Muscle layer of duodenum (tissue), 2 donors: ENCODE data around the gene JAKMIP1.

Experiments
- H3K27ac ChIP-seq: one replicate; pipeline ENCODE4 v1.7.0; 2013; ENCODE audit warnings: mild to moderate bottlenecking, low read length
- H3K27me3 ChIP-seq: one replicate; pipeline ENCODE4 v1.7.0; 2013; ENCODE audit warnings: low read depth, mild to moderate bottlenecking, control low read depth, low read length
- H3K36me3 ChIP-seq, 2 donors: one replicate each; pipeline ENCODE4 v1.7.0; 2013; ENCODE audit warnings: low read length in 2 of 2, control low read depth in 1 of 2, mild to moderate bottlenecking in 1 of 2; ENCODE audit not compliant: insufficient read depth in 2 of 2, control insufficient read depth in 1 of 2
- H3K4me1 ChIP-seq, 2 donors: one replicate each; pipeline ENCODE4 v1.7.0; 2013; ENCODE audit warnings: low read length in 2 of 2, mild to moderate bottlenecking in 2 of 2, control low read depth in 1 of 2, moderate library complexity in 1 of 2; ENCODE audit not compliant: insufficient read depth in 2 of 2, control insufficient read depth in 1 of 2
- H3K4me3 ChIP-seq, 2 donors: one replicate each; pipeline ENCODE4 v1.7.0; 2013; ENCODE audit warnings: low read length in 2 of 2, low read depth in 1 of 2, mild to moderate bottlenecking in 1 of 2
- H3K9me3 ChIP-seq, 2 donors: one replicate each; pipeline ENCODE4 v1.7.0; 2013; ENCODE audit warnings: low read length in 2 of 2, control low read depth in 1 of 2, mild to moderate bottlenecking in 1 of 2; ENCODE audit not compliant: control insufficient read depth in 1 of 2
- donor health status: healthy.

JAKMIP1 gene

DNA sequence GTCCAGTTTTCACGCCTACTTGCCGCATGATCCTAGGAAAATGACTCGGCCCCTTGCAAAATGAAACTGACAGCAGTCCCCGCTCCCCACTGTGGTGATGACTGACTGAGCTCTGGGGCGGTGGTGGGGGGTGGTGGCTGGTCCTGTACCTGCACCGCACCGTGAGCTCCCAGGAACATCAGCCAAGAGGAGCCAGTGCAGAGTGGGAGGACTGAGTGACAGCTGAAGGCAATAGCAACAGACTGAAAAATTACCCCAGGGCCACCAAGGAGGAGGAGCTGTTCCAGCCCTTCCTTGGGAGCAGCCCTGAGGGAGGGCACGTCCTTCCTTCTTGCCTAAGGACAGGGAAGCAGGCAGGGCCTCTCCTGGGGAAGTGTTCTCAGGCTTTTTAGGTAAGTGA lies 179.7 kb downstream of the JAKMIP1 start:
- Histone ChIP-seq H3K27ac (no peak overlapping the region), H3K27me3 (no peaks in the 10 kb centered on the region), H3K4me1 (no peaks in the 10 kb centered on the region), H3K4me3 (no peak overlapping the region), H3K36me3 (no peaks in the 10 kb centered on the region), H3K9me3 (no peaks in the 10 kb centered on the region)

DNA sequence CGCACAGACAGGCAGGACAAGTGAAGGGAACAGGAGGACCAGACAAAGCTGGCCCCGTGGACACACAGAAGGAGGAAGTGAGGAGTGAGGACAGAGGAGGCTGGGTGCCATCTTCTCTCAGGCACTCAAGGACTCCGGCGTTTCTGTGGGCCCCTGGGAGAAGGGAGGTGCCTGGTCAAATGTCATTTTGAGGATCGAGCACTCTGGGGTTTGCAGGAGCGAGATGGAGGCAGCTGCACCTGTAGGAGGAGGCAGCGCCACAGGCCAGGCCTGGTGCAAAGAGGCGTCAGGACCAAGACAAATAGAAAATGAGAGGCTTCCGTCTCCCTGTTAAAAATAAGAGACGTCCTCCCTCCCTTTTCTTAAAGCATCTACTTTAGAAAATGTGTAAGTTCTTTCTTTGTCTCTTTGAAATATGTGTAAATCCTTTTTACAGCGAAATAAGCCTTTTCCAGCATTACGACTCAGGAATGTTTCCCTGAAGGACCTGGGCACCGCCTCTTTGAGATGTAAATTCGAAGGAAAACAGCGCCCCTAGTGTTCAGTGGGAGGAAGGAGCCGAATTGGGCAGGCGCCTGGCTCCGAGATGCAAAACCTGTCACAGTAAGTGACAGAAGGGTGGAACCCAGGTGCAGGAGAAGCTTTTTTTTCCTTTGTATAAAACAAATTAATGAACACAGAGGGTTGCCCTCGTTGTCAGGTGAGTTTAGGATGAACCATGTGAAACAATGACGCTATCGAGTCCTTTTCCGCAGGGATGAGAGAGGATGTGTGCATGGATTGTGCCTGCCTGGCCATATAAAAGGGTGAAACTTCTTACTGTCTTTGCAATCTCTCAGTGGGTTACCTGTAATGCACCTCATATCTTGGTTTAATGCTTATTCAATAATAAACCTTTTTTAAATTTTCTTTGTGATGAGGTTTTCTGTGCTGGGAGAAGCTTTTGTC lies 180.8 kb downstream of the JAKMIP1 start:
- Histone ChIP-seq H3K9me3 (no peaks in the 10 kb centered on the region), H3K36me3 (no peaks in the 10 kb centered on the region), H3K4me3 (no peak overlapping the region), H3K27ac (no peak overlapping the region), H3K4me1 (no peaks in the 10 kb centered on the region), H3K27me3 (no peaks in the 10 kb centered on the region)

DNA sequence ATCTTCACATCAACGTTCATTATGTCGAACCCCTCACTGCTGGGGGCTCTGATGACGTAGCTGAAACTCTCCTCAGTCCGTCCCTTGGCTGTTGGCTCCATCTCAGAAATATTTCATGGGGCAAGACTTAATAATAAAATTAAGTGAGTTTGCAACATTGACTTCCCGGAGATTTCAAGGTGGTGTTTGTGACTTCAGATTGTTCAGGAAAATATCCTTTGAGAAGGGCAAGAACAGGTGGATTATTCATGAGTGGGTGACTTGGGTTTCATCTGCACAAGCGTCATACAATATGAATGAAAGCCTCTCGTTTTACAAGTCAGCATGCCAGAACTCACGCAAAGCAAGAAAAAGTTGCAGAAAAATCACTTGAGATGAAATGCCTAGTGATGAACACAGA lies 182.0 kb downstream of the JAKMIP1 start, which contains the start of gene C4orf50:
C4orf50 (minus strand) TSS at position 101 of the 400 bp plus-strand sequence.
- Histone ChIP-seq H3K4me1 (no peaks in the 10 kb centered on the region), H3K36me3 (no peaks in the 10 kb centered on the region)

DNA sequence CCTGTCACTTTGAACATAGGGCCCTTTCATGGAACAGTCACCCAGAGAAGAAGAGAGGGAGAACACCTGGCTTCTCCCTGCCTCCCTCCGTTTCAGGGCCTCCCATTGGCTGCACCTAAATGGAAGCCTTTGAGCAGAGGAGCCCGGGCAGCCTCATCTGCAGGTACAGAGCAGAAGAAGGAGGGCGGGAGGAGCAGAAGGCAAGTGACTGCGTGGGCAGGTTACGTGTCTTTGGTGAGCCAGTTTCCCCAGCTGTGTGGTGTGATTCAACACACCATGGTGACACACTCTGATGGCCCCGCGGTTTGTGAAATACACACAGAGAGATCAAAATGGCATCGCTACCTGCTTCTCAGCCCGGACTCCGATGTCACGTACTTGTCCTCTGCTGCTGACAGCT lies 182.5 kb downstream of the JAKMIP1 start:
- Histone ChIP-seq H3K4me1 (no peaks in the 10 kb centered on the region), H3K27ac (no peak overlapping the region), H3K36me3 (no peaks in the 10 kb centered on the region), H3K9me3 (no peaks in the 10 kb centered on the region), H3K4me3 (no peak overlapping the region), H3K27me3 (no peaks in the 10 kb centered on the region)

More for the DNA sequence above, 182.0 kb downstream of the JAKMIP1 start, which contains the start of gene C4orf50:
- H3K27me3 ChIP-seq, result no peaks in the 10 kb centered on the region
- H3K27ac ChIP-seq, result no peak within 1 kb of the TSS
- no peak within 1 kb of the TSS for H3K4me3 ChIP-seq
- H3K9me3 ChIP-seq, result no peaks in the 10 kb centered on the region

DNA sequence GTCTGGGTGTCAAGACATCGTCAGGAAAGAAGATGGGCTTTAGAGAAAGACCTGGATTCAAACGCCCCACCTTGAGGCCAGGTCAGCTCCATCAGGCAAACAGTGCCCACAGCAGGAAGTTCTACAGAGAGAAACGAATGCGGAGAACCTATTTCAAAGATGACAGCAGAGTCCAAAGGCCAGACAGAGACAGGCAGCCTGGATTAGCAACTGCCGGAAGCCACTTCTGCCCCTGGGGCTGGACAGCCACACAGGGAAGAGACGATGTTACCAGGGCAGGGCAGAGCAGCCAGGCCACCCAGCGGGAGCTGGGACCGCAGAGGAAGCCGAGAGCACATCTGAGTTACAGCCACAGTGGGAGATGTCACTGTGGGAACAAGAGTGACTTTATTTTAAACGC lies 183.3 kb downstream of the JAKMIP1 start:
- no peaks in the 10 kb centered on the region for H3K4me1 ChIP-seq
- no peaks in the 10 kb centered on the region for H3K27me3 ChIP-seq
- no peaks in the 10 kb centered on the region for H3K36me3 ChIP-seq
- H3K9me3 ChIP-seq, result no peaks in the 10 kb centered on the region
- no peak overlapping the region for H3K27ac ChIP-seq
- H3K4me3 ChIP-seq, result no peak overlapping the region

DNA sequence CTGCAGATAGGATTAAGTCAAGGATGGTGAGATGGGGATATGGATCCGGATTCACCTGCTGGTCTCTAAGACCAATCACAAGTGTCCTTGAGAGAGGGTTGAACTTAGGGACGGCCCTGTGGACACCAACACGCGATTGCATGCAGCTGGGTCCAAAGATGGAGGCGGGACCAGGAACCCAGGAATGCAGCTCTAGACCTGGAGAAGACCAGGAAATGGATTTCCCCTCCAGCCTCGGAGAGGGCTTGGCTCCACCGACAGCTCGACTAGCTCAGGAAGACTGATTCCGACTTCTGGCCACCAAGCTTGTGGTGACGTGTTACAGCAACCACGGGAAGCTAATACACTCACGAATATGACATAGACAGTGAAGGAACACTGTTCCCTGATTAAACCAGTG lies 186.8 kb downstream of the JAKMIP1 start:
- Histone ChIP-seq H3K36me3 (no peaks in the 10 kb centered on the region), H3K27me3 (no peaks in the 10 kb centered on the region), H3K9me3 (no peaks in the 10 kb centered on the region), H3K4me1 (no peaks in the 10 kb centered on the region), H3K27ac (no peak overlapping the region), H3K4me3 (no peak overlapping the region)

DNA sequence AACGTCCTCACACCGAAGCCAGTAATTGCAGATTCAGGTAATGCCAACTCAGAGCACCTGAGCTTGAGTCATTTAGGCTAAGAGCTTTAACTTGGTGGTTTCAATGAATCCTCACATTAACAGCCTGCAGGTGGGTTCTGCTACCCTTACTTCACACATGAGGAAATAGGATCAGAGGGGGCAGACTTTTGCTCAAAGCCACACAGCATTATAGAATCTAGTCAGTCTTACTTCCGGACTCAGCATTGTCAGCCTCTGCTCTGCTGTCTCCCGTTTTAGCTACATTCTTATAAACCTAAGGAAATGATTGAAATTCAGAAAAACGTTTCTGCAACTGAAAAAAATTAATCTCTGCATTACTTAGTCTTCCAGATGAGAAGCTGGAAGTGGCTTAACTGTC lies 188.1 kb downstream of the JAKMIP1 start:
- no peaks in the 10 kb centered on the region for H3K27me3 ChIP-seq
- no peaks in the 10 kb centered on the region for H3K9me3 ChIP-seq
- H3K4me3 ChIP-seq, result no peak overlapping the region
- H3K27ac ChIP-seq, result no peak overlapping the region
- H3K4me1 ChIP-seq, result no peaks in the 10 kb centered on the region
- H3K36me3 ChIP-seq, result no peaks in the 10 kb centered on the region

DNA sequence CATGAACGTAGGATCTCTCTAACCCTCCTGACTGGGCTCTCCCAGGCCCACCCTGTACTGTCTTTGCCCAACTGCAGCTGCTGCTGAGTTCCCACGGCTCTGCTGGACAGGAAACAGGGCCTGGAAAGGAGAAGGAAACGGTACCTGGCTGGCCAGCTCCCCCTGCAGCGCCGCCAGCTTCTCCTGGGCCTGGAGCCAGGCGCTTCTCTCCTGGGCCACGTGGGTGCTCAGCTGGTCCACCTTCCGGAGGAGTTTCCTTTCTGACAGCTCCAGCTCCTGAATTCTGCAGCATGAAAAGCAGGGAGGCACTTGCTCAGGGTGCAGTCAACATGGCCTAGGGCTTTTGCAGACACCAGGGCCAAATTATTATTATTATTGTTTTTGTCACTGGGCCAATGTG lies 188.7 kb downstream of the JAKMIP1 start:
- no peaks in the 10 kb centered on the region for H3K27me3 ChIP-seq
- no peaks in the 10 kb centered on the region for H3K36me3 ChIP-seq
- no peaks in the 10 kb centered on the region for H3K4me1 ChIP-seq
- H3K27ac ChIP-seq, result no peak overlapping the region
- no peak overlapping the region for H3K4me3 ChIP-seq
- H3K9me3 ChIP-seq, result no peaks in the 10 kb centered on the region

DNA sequence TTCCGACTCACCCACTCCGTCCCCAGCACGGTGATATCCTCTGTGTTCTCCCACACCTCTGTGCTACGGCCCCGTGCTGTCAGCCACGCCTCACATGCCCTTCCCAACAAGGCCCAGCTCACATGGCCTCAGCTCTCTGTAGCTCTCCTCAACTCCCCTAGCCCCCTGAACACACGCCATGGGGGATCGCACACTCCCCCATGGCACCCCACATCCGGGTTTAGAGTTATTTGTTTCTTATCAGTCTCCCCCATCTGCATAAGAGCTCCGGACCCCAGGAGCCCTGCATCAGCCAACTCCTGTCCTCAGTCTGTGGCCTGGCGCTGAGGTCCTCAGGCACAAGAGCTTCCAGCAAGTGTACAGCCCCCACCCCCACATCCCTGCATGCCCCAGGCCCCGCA lies 189.1 kb downstream of the JAKMIP1 start:
- H3K36me3 ChIP-seq, result no peaks in the 10 kb centered on the region
- no peak overlapping the region for H3K27ac ChIP-seq
- no peaks in the 10 kb centered on the region for H3K9me3 ChIP-seq
- H3K4me1 ChIP-seq, result no peaks in the 10 kb centered on the region
- H3K4me3 ChIP-seq, result no peak overlapping the region
- no peaks in the 10 kb centered on the region for H3K27me3 ChIP-seq

DNA sequence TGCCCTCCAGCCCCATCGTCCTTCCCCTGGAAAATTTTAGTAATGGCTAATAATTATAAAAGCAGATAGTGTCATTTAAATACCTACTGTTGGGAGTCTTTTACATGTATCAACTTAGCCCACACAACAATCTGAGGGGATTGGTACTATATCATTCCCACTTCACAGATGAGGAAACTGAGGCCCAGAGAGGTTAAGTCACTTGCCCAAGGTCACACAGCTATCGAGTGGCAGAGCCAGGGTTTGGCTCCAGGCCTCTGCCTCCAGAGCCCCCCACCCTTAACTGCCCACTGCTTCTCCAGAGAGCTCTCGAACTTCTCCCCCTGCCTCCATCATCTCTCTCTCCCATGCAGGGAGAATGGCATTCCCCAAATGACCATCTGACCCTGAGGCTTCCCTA lies 189.6 kb downstream of the JAKMIP1 start:
- no peaks in the 10 kb centered on the region for H3K36me3 ChIP-seq
- H3K27ac ChIP-seq, result no peak overlapping the region
- H3K27me3 ChIP-seq, result no peaks in the 10 kb centered on the region
- no peaks in the 10 kb centered on the region for H3K4me1 ChIP-seq
- no peak overlapping the region for H3K4me3 ChIP-seq
- H3K9me3 ChIP-seq, result no peaks in the 10 kb centered on the region

DNA sequence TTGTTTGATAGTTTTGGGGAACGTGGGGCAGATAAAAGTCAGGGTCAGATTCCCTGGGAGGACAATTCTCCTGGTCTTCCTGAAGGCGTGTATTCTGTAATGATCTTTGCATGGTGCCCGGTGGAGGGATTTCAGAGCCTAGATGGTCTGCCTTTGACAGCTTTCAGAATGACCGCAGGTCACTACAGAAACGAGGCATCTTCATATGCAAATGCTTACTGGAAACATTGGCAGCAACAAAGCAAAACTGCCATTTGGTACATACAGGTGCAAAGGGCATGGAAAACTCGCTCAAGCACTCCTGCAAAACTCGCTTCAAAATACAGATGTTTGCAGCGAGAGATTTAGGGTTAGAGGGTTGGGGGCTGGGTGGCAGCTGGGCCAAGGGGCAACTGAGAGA lies 190.9 kb downstream of the JAKMIP1 start:
- Histone ChIP-seq H3K4me1 (no peaks in the 10 kb centered on the region), H3K36me3 (no peaks in the 10 kb centered on the region), H3K27ac (no peak overlapping the region), H3K4me3 (no peak overlapping the region), H3K27me3 (no peaks in the 10 kb centered on the region), H3K9me3 (no peaks in the 10 kb centered on the region)
